ENCODE results near the gene SUSD4.
A peak's percentile ranks its signal among the peaks of the same experiment; 100 is the strongest.

SUSD4 gene

GRCh38 chr1:223208164-223209076 is 155.6 kb downstream of the SUSD4 start:
- H3K4me3 ChIP-seq: no peak overlapping the region
- no peak for TF ChIP-seq CTCF (IDR thresholded peaks at IDR 0.05)
- H3K27ac ChIP-seq: no peak overlapping the region
- peak; percentile 26 for DNase-seq (ENCODE audit: low spot score)

GRCh38 chr1:223207293-223208066 is 156.5 kb downstream of the SUSD4 start:
- Histone ChIP-seq H3K27ac (no peak overlapping the region), H3K4me3 (no peak overlapping the region)
- no peak for TF ChIP-seq CTCF (IDR thresholded peaks at IDR 0.05)
- DNase-seq (ENCODE audit: low spot score): no peak

- peak; percentile 43 for DNase-seq (ENCODE audit: low spot score)
- no peak for TF ChIP-seq CTCF (IDR thresholded peaks at IDR 0.05)
- Histone ChIP-seq H3K4me3 (no peak overlapping the region), H3K27ac (no peak overlapping the region)
Observed at GRCh38 chr1:223204424-223204823, 159.6 kb downstream of the SUSD4 start.

- DNase-seq (ENCODE audit: low spot score): no peak
- no peak for TF ChIP-seq CTCF (IDR thresholded peaks at IDR 0.05)
- no peak overlapping the region for H3K4me3 ChIP-seq
- H3K27ac ChIP-seq: no peak overlapping the region
Observed at GRCh38 chr1:223203694-223204093, 160.3 kb downstream of the SUSD4 start.

GRCh38 chr1:223203034-223203408 is 161.0 kb downstream of the SUSD4 start:
- TF ChIP-seq CTCF (IDR thresholded peaks at IDR 0.05): no peak
- Histone ChIP-seq H3K27ac (no peak overlapping the region), H3K4me3 (no peak overlapping the region)
- no peak for DNase-seq (ENCODE audit: low spot score)

GRCh38 chr1:223202376-223203033 is 161.5 kb downstream of the SUSD4 start:
- no peak overlapping the region for H3K4me3 ChIP-seq
- H3K27ac ChIP-seq: no peak overlapping the region
- no peak for DNase-seq (ENCODE audit: low spot score)
- TF ChIP-seq CTCF (IDR thresholded peaks at IDR 0.05): no peak

All from coronary artery (tissue), 2 donors.